AML-193 (cell line): ENCODE data around the gene TLR7.
A peak's percentile ranks its signal among the peaks of the same experiment; 100 is the strongest.

Experiments used
- DNase-seq, 2 experiments: peaks; one replicate each; lab custom pipeline; 2025; lab: John Stamatoyannopoulos, UW

TLR7 gene

DNA sequence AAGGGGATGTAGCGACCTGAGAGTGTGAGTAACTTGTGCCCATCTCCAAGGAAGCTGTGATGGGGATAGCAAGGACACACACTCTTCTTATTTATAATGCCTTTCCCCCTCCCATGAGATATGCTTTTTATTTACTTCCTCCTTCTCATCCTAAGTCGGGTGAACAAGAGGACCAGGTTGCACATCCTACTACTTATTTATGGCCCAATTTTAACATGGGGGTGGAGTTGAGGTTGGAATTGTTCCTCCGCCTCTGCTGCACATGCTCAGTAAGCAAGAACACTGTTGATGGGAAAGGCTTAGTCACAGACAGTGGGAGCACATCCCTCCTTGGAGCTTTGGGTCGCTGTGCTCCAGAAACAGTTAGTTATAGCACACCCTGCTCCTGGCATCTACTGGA is 24.3 kb downstream of the TLR7 start:
- DNase-seq: no peak

DNA sequence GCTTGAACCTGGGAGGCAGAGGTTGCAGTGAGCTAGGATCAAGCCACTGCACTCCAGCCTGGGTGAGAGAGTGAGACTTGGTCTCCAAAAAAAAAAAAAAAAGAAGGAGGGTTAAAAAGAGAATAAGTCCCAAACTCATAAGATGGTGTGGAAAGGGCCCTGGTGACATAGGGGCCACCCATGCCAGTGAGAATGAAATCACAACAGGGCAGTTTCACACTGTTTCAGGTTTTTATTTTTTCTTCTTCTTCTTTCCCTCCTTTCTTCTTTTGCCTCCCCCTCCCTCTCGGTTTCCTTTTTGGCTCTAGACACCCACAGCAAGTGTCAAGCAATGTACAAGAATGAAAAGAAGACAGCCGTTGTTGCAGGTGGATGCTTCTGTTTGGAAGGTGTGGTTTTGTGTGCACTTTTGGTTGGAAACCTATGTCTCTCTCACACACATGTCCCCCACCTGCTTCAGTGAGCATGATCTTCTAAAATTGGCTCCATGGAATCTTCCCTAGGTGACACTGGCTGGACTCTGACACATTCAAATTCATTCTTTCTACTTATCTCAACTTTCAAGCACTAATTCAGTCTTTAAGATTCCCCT is 25.1 kb downstream of the TLR7 start:
- DNase-seq: no peak

DNA sequence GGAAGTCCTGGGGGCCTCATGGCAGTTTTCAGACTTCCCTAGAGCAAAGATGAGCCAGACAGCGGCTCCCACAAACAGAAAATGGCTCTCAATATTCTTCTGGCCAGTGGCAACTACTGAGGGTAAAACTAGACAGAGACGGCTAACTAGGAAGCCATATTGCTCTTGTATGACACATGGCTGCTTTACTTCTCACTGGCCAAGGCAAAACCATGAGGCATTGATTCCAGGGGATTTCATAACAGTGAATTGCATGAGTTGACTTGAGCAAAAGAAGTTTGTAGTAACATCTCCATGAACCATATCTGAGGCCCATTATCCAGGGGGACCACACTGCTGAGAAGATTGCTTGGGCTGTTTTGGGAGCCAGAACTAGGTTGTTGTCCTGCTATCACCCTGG is 25.8 kb downstream of the TLR7 start:
- DNase-seq: no peak

DNA sequence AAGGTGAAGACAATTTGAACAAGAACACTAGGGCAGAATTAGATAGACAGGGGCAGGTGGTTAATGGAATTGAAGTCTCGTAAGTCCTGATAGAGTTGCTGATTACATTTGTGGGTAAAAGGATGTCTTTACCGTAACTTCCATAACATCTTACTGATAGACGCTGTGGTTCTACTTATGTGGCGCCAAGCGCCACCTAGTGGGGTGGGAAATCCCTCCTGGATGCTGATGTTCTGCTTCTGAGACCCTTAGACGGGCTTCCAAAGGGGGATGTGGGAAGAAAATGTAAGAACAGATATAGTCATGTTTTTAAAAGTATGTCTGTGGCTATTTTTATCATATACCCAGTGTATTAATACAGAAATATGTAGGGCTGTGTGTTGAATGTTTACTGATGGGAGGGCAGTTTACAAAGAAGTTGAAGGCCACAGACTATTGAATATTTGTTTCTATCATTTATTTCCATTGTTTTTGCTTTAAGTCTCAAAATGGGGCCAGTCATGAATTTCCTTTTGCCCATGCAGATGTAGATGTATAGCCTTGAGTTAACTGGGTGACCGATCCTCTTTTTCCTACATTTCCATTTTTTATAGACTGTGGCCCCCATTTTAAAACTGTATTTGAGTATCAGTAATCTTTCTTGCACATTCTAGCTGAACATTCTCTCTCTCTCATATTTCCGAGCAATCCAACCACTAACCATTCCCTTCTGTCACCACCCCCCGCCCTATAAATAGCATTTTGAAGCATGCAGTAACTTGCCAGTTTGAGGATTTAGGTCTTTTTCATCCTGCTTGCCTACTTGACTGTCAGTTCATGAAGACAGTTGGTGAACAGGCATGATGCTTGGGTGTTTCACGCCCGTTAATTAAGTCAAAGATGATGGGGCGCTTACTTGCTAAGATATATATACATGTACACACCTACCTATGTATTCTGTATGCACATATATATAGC is 27.5 kb downstream of the TLR7 start:
- peak; percentile 13 to 22 for DNase-seq

DNA sequence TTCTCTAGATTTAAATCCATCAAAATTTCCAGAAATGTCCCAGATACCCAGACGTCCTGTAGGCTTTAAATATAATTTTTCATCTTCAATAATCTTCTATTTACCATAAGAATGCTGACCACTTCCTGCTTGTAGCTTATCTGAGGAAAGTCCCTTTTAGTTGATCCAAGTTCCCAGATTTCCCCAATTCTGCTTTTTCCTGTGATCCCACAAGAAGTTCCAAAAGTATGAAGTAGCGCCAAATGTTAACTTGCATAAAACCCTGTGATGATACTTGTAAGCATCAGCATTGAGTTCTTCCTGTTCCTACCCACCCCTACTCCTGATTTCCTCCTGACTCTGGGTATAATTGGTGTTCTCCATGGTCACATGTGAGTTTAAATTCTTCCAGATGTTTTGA is 29.0 kb downstream of the TLR7 start:
- DNase-seq: no peak

DNA sequence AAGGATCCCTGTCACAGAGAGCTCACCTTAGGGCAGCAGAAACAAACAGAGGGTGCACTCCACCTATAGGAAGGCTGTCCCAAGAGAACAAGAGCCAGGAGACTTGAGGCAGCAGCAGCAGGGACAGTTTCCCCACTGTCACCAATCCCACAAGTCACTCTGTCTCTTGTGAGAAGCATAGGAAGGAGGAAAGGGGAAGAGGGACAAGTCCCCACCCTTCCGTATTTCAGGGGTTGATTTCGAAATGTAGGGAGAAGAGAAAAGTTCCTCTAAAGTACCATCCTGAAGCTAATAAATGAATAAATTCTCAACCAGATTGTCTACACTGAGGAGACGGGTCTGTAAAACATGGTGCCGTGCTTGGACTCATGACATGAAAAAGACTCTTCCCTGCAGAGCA is 30.1 kb downstream of the TLR7 start:
- peak; percentile 26 to 28 for DNase-seq

DNA sequence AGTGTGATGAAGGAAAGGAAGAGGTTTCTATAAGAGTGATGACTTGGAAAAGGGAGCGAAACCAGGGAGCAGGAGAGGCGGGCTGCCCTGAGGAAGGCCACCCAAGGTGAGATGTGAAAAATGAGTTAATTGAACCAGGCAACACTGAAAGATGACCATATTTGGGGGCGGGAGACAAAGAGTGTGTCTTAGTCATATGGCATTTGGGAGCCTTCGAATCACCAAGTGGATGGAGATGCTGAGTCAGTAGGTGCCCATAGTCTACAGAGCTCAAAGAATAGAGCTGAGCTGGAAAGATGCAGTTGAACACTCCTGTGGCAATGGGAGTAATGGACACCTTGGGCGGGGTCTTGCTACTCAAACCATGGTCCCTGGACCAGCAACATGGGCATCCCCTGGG is 31.2 kb downstream of the TLR7 start:
- DNase-seq: no peak

DNA sequence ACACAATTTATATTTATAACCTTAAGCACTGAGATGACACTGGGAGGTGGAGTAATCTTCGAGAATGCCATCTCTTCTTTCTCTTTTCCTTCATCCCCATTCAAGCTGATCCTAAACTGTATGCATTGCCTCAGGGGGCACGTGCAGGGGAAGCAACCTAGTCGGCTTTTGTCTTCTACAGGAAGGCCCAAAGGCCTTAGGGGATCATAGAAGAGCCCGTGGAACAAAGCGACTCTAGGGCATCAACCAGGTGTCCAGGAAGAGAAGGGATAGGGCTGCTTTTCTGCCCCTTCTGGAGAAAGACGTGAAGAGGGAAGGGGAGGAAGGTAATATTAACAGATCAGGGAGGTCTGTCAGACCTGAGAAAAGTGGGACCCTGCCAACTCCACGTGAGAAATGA is 32.6 kb downstream of the TLR7 start:
- DNase-seq: no peak

DNA sequence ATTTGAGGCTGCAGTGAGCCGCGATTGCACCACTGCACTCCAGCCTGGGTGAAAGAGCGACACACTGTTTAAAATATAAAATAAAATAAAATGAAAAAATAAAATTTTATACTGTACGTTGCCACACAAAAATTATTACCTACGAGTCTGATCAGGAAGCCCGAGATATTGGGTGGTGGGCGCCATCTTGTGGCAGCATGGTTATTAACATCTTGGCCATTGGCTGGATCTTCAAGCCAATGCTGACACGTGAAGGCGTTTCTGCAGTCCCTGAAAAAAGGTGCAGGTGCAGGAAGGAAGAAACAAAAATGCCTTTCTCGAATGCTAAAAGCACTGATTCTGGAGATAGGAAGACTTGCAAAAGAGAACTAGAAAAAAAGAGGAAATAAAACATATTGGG is 34.6 kb downstream of the TLR7 start:
- DNase-seq: peak; percentile 13 to 26

DNA sequence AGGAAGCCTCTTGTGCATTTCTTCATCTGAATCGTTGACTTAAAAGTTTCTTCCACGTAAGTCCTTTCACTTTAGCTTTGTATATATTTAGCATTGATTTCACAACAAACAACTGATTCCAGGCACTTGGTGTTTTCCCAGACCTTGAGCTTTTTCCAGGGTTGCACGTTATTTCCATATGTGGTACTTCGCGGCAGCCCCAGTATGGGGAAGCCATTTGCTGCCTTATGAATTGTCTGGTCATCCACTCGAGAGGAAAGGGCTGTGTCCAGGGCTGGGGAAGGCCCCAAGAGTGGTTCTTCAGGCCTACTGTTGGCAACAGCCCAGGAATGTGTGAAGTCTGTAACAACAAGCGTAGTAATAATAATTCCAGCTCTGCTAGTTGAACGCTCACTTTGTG is 36.8 kb downstream of the TLR7 start:
- DNase-seq: no peak

DNA sequence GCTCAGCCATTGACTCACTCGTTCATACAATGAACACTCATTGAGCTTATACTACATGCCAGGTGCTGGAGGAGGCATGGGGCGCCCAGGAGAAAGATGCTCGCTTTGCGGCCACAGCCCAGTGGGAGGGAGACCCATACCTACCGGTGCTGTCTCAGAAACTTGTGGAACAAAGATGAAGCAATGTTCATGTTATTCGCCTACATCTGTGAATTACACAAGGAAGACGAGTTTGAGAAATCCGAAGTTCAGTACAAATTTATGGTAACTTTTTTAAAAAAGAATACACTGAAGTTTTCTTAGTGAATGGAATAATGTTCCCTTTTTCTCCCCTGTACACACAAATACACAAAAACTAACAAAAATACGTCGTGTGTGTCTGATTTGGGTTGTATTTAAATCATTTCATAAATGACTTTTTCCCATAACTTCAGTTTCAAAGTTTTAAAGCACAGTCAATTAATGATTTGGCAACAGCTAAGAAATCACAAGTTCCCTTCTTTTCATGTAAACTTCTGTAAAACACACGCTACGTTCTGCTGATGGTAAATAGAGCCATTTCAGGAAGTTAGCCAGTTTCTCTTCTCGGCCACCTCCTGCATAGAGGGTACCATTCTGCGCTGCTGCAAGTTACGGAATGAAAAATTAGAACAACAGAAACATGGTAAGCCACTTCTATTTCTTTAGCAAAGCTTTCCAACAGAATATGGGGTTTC is 39.3 kb downstream of the TLR7 start, which contains the start of gene TLR8:
Gene TLR8 (plus strand): TSS at position 575 of the 716 bp plus-strand sequence. CDS start 87 bp downstream, at position 662.
- no peak for DNase-seq

DNA sequence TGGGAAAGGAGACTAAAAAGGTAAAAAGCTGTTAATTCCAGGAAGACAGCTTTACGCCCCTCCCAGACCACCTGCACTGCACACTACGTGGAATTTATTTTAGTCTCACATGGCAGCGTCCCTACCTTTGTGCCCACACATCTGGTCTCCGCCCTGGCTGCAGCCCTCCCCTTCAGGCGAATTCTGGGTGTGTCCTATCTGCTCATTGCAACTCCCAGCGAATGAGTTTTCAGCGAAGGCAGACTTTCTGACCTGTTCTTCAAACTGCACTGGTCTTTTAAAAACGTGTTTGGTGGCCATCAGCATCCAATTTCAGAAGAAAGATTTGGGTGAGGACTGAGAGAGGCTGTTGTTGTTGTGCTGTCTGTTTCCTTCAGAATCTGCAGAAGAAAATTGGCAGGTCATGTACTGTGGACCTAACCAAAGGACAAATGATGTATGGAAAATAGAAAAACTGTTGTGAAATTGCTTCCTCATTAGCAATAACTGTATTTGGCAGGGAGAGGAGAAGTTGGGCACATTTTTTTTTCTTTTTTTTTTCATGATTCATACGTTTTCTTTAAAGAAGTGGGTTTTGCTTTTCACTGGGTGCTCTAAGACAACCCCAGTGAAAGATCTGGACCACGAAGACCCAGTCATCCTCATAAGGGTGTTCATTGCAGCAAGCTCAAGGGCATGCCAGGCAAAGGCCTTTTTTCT is 43.7 kb downstream of the TLR7 start:
- DNase-seq: peak; percentile 21 to 28

DNA sequence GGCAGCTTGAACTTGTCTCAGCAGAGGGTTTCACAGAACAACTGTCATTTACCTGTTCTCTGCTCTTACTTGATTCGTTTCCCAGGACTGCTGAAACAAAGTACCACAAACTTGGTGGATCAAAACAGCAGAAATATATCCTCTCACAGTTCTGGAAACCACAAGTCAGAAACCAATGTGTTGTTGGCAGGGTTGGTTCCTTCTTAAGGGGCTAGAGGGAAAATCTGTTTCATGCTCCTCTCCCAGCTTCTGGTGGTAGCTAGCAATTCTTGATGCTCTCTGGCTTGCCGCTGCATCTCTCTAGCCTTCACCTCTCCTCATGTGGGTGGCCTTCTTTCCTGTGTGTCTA is 44.2 kb downstream of the TLR7 start:
- no peak for DNase-seq

DNA sequence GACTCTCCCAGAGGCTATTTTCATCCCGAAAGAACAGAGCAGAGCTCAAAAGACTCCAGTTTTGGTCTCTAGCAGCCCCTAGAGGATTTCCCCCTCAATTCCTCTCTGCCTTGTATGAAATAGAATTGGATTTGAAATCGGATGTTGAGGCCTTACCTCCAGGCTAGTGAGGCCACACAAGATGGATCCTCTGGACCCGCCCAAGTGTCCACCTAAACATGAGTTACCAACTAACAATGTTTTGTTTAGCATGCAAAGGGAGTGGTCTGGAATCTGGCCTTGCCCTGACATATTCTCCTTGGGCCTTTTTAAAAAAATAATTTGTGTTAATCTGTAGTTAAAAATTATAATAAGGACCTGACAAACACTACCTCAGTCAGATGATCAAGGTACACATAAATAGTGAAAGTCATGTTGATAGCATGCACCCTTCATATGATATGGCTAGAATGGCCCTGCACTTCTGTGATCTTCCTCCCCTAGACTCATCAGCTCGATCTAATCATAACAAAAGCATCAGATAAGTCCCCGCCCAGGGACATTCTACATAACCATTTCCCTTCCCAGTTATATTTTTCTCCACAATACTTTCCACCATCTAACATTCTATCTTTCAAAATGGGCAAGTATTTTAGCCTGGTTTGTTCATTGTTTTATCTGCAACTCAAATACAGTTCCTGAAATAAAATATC is 46.1 kb downstream of the TLR7 start:
- no peak for DNase-seq

DNA sequence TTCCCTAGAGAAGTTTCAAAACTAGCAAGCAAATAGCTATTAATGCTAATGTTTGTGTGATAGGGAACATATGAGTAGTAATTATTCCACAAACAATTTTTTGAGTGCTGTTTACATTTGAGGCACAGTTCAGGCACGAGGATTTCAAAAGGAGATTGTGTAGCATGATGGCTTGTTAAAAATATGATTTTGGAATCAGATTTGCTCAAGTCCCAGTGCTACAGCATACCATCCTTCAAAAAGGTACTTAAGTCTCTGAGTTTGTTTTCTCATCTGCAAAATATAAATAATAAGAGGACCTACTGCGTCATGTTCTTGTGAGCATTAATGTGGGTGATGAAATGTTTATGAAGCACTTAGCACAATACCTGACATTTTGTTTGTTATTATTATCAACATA is 50.9 kb downstream of the TLR7 start:
- DNase-seq: no peak

DNA sequence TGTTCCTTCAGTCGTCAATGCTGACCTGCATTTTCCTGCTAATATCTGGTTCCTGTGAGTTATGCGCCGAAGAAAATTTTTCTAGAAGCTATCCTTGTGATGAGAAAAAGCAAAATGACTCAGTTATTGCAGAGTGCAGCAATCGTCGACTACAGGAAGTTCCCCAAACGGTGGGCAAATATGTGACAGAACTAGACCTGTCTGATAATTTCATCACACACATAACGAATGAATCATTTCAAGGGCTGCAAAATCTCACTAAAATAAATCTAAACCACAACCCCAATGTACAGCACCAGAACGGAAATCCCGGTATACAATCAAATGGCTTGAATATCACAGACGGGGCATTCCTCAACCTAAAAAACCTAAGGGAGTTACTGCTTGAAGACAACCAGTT is 52.2 kb downstream of the TLR7 start:
- DNase-seq: peak in 1 of 2 experiments; percentile 20

DNA sequence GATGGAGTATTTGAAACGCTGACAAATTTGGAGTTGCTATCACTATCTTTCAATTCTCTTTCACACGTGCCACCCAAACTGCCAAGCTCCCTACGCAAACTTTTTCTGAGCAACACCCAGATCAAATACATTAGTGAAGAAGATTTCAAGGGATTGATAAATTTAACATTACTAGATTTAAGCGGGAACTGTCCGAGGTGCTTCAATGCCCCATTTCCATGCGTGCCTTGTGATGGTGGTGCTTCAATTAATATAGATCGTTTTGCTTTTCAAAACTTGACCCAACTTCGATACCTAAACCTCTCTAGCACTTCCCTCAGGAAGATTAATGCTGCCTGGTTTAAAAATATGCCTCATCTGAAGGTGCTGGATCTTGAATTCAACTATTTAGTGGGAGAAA is 52.7 kb downstream of the TLR7 start:
- DNase-seq: no peak

DNA sequence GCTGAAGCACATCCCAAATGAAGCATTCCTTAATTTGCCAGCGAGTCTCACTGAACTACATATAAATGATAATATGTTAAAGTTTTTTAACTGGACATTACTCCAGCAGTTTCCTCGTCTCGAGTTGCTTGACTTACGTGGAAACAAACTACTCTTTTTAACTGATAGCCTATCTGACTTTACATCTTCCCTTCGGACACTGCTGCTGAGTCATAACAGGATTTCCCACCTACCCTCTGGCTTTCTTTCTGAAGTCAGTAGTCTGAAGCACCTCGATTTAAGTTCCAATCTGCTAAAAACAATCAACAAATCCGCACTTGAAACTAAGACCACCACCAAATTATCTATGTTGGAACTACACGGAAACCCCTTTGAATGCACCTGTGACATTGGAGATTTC is 54.1 kb downstream of the TLR7 start:
- no peak for DNase-seq

DNA sequence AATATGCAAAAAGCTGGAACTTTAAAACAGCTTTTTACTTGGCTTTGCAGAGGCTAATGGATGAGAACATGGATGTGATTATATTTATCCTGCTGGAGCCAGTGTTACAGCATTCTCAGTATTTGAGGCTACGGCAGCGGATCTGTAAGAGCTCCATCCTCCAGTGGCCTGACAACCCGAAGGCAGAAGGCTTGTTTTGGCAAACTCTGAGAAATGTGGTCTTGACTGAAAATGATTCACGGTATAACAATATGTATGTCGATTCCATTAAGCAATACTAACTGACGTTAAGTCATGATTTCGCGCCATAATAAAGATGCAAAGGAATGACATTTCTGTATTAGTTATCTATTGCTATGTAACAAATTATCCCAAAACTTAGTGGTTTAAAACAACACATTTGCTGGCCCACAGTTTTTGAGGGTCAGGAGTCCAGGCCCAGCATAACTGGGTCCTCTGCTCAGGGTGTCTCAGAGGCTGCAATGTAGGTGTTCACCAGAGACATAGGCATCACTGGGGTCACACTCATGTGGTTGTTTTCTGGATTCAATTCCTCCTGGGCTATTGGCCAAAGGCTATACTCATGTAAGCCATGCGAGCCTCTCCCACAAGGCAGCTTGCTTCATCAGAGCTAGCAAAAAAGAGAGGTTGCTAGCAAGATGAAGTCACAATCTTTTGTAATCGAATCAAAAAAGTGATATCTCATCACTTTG is 55.2 kb downstream of the TLR7 start:
- no peak for DNase-seq

DNA sequence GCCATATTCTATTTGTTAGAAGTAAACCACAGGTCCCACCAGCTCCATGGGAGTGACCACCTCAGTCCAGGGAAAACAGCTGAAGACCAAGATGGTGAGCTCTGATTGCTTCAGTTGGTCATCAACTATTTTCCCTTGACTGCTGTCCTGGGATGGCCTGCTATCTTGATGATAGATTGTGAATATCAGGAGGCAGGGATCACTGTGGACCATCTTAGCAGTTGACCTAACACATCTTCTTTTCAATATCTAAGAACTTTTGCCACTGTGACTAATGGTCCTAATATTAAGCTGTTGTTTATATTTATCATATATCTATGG is 55.7 kb downstream of the TLR7 start:
- DNase-seq: no peak

DNA sequence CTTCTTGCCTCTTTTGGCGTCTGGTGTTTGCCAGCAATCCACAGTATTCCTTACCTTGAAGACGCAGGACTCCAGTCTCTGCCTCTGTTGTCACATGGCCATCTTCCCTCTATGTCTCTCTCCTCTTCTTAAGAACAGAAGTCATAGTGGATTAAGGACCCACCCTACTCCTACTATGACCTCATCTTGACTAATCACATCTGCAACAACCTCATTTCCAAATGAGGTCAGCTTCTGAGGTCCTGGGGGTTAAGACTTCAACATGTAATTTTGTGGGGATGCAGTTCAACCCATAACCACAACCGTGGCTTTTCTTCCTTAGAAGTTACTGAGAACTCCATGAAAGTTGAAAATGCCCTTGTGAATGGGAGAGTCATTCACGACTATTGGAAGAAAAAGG is 62.8 kb downstream of the TLR7 start:
- no peak for DNase-seq
